ENCODE results near the gene MAPK1.

DNA sequence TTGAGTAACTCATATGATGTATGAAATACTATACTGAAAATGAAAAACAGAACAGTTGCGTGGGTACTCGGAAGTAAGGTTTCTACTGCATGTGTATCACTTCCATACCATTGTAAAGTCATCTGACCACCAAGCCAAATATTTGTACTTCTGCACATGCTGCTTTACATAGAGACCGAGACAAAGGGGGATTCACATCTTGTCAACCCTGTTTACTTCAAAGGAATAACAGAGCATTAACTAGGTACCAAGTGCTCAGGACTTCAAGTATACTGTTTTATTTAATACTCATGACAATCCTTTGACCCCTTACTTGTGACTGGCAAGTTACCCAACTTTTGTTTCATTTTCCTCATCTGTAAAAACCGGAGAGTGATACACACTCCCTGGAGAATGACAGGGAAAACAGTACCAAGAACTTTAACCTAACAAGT, 9.9 kb downstream of the MAPK1 start:
- no peak for TF ChIP-seq POLR2A (IDR thresholded peaks at IDR 0.05; ENCODE audit: low read depth, low read length)
- TF ChIP-seq POLR2AphosphoS5 (IDR thresholded peaks at IDR 0.05; ENCODE audit: low read depth, low read length): no peak
- TF ChIP-seq TAF1 (IDR thresholded peaks at IDR 0.05; ENCODE audit: borderline replicate concordance, low read depth, low read length): no peak

All from GM12892 (cell line).